ENCODE data around the gene CHRM1.
"Not testable (repeated sequence)": the region's sequence is repeated elsewhere in the genome, so short reads cannot be mapped to it uniquely, and the experiment has no call there.

CHRM1 gene

GRCh38 chr11:62921201-62921572 lies at the start of gene CHRM1:
CHRM1 (minus strand) TSS chr11:62921363; CDS start chr11:62911100, 10,263 bp downstream.
- no peak for DNase-seq (ENCODE audit: low read depth, low spot score)

- DNase-seq (ENCODE audit: low read depth, low spot score), result no peak
Observed at GRCh38 chr11:62965574-62965973, 44.4 kb upstream of the CHRM1 start.

- no peak for DNase-seq (ENCODE audit: low read depth, low spot score)
Observed at GRCh38 chr11:62962391-62962790, 41.2 kb upstream of the CHRM1 start.

- DNase-seq (ENCODE audit: low read depth, low spot score), result no peak
Observed at GRCh38 chr11:62961017-62961570, 39.9 kb upstream of the CHRM1 start.

GRCh38 chr11:62959422-62959980 lies 38.3 kb upstream of the CHRM1 start:
- DNase-seq (ENCODE audit: low read depth, low spot score), result no peak

- DNase-seq (ENCODE audit: low read depth, low spot score), result no peak
Observed at GRCh38 chr11:62958547-62959421, 37.6 kb upstream of the CHRM1 start.

GRCh38 chr11:62957147-62957546 lies 36.0 kb upstream of the CHRM1 start:
- no peak for DNase-seq (ENCODE audit: low read depth, low spot score)

- no peak for DNase-seq (ENCODE audit: low read depth, low spot score)
Observed at GRCh38 chr11:62954478-62954877, 33.3 kb upstream of the CHRM1 start.

- DNase-seq (ENCODE audit: low read depth, low spot score), result no peak
Observed at GRCh38 chr11:62953811-62954210, 32.6 kb upstream of the CHRM1 start.

GRCh38 chr11:62948765-62949320 lies 27.7 kb upstream of the CHRM1 start:
- no peak for DNase-seq (ENCODE audit: low read depth, low spot score)

GRCh38 chr11:62945538-62945937 lies 24.4 kb upstream of the CHRM1 start:
- not testable (repeated sequence) for DNase-seq (ENCODE audit: low read depth, low spot score)

- not testable (repeated sequence) for DNase-seq (ENCODE audit: low read depth, low spot score)
Observed at GRCh38 chr11:62937528-62937927, 16.4 kb upstream of the CHRM1 start.

- DNase-seq (ENCODE audit: low read depth, low spot score), result peak; percentile 59
Observed at GRCh38 chr11:62934496-62934785, 13.3 kb upstream of the CHRM1 start.

GRCh38 chr11:62933750-62934495 lies 12.8 kb upstream of the CHRM1 start:
- no peak for DNase-seq (ENCODE audit: low read depth, low spot score)

GRCh38 chr11:62933285-62933684 lies 12.1 kb upstream of the CHRM1 start:
- no peak for DNase-seq (ENCODE audit: low read depth, low spot score)

GRCh38 chr11:62931499-62932278 lies 10.5 kb upstream of the CHRM1 start:
- DNase-seq (ENCODE audit: low read depth, low spot score), result no peak

GRCh38 chr11:62930666-62931065 lies 9.5 kb upstream of the CHRM1 start:
- DNase-seq (ENCODE audit: low read depth, low spot score), result no peak

- DNase-seq (ENCODE audit: low read depth, low spot score), result no peak
Observed at GRCh38 chr11:62930157-62930556, 9.0 kb upstream of the CHRM1 start.

- peak; percentile 52 for DNase-seq (ENCODE audit: low read depth, low spot score)
Observed at GRCh38 chr11:62928011-62928410, 6.8 kb upstream of the CHRM1 start.

GRCh38 chr11:62926680-62927455 lies 5.7 kb upstream of the CHRM1 start:
- no peak for DNase-seq (ENCODE audit: low read depth, low spot score)

Data from ELF-1 (cell line).